HG03460 (cell line): ENCODE measurements around the gene PAOX.
"Not testable (repeated sequence)": the region's sequence is repeated elsewhere in the genome, so short reads cannot be mapped to it uniquely, and the experiment has no call there.

ENCODE experiments used
- ATAC-seq: cut with Tn5 transposase; IDR thresholded peaks from one replicate; pipeline ENCODE4 v1.9.1; 2021; ENCODE audit not compliant: unreplicated experiment

The PAOX gene

DNA sequence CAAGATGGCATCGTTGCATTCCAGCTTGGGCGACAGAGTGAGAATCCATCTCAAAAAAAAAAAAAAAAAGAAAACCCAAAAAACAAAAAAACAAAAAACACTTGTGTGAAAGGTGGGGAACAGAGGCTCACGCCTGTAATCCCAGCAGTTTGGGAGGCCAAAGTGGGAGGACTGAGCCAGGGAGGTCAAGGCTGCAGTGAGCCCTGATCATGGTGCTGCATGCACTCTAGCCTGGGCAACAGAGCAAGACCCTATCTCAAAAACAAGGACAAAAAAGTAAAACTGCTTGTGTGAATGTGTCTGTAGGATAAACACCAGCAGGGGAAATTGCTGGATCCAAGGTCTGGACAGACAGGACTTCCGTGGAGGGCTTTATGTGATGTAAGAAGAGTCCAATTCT lies 4.5 kb downstream of the PAOX start:
- ATAC-seq = no peak

DNA sequence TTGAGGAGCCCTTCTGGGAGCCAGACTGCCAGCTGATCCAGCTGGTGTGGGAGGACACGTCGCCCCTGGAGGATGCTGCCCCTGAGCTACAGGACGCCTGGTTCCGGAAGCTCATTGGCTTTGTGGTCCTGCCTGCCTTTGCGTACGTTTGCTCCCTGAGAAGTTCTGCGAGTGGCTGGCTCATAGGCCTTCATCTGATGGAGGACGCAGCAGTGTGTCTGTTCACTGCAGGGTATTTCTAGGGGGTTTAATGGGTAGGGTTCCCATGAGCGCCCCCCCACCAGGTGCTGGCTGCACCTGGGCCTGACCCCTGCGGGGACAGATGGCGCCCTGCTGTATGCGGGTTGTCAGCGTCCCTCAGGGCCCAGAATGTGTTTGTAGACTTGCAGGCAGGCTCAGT lies 5.0 kb downstream of the PAOX start:
- no peak for ATAC-seq

DNA sequence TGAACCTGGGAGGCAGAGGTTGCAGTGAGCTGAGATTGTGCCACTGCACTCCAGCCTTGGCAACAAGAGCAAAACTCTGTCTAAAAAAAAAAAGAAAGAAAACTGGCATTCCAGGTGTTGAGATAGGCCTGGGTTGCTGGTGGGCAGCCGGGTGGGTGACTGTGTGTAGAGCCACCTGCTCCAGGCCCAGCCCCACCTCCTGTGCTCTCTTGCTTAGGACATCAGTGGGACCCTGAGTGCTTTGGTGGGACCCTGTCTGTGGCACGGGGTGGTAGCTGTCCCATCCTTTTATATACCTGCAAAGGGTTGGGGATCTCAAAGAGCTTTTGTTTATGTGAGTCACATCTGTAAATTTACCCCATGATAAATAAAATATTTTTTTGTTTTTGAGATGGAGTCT lies 6.2 kb downstream of the PAOX start:
- no peak for ATAC-seq

DNA sequence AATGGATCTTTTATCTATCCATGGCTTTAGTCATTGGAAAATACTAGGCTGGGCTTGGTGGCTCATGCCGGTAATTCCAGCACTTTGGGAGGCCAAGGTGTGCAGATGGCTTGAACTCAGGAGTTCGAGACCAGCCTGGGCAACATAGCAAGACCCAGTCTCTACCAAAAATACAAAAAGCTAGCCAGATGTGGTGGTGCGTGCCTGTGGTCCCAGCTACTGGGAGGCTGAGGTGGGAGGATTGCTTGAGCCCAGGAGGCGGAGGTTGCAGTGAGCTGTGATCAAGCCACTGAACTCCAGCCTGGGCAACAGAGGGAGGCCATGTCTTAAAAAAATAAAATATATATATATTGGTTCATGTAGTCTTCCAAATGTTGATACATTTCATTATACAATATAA lies 7.9 kb downstream of the PAOX start:
- not testable (repeated sequence) for ATAC-seq

DNA sequence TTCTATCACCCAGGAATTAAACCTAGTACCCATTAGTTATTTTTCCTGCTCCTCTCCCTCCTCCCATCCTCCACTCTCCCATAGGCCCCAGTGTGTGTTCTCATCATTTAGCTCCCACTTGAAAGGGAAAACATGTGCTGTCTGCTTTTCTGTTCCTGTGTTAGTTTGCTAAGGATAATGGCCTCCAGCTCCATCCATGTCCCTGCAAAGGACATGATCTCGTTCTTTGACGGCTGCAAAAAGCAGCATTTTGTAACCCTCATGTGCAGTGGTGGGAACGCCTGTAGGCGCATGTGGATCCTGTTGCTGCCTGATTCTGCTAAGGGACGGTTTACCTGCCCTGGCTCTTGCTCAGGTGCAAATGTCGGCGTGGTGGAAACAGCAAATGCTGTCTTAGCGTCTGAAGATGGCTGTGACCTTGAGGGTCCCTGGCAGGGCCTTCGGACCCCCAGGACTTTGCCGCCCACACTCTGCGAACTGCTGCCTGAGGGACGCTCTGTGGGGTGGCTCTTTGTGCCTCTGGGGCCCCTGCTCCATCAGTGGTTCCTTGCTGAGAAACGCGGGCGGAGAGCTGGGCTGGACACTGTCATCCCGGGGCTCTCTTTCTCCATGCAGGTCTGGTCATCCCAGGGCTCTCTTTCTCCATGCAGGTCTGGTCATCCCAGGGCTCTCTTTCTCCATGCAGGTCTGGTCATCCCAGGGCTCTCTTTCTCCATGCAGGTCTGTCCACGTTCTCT lies 9.3 kb downstream of the PAOX start:
- no peak for ATAC-seq

DNA sequence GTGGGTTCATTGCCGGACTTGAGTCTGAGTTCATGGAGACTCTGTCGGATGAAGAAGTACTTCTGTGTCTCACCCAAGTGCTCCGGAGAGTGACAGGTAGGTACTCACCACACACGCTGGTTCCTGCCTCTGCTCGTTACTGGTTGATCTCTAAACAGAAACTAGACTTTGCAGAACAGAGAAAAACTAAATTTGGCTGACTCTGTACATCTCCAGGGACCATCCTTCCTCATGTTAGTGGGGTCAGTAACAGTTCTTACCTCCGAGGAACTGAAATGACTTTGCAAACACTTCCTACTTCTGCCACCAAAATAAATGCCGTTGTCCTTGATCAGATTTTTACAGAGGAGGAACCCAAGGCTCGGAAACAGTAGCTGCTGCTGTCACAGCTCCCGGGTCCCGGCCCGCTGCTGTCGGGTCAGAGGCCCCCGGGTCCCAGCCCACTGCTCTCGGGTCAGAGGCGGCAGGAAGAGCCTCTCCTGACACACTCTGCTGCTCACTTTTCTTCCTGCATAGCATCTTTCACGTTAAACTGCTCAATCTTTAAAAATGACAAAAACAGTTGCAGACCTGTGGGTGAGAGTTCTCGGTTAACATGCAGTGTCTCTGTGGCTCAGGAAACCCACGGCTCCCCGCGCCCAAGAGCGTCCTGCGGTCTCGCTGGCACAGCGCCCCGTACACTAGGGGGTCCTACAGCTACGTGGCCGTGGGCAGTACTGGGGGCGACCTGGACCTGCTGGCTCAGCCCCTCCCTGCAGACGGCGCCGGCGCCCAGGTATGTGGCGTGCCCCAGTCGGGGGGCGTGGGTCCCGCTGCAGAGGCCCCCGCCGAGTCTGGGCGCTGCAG lies 10.1 kb downstream of the PAOX start:
- peak; percentile 74 for ATAC-seq

DNA sequence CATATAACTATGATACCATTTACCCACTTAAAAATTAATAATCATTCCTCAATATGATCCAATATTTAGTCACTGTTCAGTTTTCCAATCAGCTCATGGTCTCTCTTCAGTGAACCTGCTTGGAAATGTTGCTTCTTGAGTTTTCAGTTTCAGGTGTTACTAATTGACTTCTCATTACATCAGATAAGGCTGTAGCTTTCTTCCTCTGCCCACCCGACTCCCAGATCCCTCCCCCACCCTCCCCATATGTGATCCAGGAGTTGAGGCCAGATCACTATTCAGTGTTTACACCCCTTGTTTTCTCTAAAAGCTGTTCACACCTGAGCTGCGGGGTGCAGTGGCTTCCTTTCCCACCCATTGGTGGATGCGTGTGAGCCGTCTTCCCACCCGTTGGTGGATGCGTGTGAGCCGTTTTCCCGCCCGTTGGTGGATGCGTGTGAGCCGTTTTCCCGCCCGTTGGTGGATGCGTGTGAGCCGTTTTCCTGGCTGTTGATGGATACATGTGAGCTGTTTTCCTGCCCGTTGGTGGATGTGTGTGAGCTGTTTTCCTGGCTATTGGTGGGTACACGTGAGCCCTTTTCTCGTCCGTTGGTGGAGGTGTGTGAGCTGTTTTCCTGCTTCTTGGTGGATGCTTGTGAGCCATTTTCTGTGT lies 11.7 kb downstream of the PAOX start:
- ATAC-seq = no peak

DNA sequence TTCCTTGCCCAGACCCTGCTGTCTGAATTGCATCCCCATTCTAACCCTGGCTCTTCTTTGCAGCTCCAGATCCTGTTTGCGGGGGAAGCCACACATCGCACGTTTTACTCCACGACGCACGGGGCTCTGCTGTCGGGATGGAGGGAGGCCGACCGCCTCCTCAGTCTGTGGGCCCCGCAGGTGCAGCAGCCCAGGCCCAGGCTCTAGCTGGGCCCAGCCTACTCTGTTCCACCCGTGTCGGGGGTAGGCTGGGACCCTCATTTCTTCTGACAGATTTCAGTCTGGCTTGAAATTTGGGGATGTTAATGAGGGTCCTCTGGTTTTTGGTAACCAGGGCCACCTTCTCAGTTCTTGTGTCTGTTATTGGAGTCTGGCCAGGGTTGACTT lies 12.2 kb downstream of the PAOX start:
- no peak for ATAC-seq

DNA sequence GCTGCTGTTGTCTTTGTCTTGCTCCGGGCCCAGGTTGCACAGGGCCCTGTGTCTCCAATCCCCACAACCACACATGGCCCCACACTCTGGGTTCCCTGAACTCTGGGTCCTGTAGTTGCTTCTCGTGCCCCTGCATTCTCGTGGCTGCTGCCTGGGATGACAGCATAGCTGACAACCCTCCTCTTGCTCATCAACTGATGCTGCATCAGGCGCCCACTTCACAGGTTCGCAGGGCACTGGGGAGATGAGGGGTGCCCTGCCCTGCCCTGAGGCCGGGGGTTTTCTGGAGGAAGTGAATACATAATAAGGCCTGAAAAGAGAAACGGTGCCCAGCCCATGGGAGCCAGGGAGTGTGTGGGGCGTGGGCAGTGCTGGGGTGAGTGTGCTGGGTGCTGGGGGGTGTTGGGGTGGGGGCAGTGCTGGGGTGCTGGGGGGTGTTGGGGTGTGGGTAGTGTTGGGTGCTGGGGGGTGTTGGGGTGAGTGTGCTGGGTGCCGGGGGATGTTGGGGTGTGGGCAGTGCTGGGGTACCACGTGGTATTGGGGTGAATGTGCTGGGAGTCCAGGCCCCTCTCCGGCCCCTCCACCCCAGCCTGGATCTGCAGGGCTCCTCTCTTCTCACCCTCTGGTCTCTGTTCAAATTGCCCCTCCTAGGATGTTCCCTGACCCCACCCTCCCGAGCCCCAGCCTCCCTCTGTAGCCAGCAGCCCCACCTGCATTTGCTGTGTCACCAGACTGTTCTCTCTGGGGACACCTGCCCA lies 12.9 kb downstream of the PAOX start:
- ATAC-seq = no peak

DNA sequence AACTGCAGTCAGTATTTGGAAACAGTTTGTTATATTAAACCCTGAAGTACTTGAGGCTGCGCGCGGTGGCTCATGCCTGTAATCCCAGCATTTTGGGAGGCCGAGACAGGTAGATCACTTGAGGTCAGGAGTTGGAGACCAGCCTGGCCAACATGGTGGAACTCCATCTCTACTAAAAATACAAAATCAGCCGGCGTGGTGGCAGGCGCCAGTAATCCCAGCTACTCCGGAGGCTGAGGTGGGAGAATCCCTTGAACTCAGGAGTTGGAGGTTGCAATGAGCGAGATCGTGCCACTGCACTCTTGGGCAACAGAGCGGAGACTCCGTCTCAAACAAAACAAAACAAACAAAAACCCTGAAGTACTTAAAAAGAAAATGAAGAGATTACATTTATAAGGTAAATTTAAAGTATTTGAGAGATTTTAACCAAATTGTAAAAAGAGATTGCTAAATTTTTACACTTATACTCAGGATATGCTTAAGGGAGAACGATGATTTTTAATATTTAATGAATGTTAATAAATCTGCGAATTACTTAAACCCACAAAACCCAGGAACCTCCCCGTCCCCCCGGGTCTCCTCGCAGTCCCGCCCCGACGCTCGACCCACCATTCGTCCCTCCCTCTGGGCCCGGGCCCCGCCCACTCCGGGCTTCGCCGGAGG lies 14.5 kb downstream of the PAOX start:
- no peak for ATAC-seq

DNA sequence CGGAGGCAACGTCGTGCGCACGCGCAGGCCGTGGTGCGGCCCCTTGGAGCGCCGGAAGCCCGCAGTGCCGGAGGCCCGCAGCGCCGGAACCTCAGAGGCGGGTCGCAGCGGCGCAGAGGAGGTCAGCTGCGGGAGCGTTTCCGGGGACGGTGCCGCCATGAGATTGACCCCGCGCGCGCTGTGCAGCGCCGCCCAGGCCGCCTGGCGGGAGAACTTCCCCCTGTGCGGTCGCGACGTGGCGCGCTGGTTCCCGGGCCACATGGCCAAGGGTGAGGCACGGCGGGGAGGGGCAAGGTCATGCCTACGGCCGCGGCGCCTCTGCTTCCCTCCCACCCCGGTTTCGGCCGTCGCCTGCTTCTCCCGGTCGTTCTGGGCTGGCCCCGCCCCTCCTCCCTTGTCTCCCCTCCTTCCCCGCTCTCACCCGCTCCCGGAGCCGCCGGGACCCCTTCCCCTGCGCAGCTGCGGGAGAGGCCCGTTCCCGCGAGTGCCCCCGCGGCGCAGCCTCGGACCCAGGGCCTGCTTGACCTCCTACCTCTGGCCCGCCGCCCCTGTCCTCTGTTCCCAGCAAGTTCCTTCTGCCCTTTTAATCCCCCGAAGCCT lies 15.1 kb downstream of the PAOX start, which contains the start of gene MTG1:
Gene MTG1 (plus strand): TSS at position 94 of the 600 bp plus-strand sequence. CDS start 64 bp downstream, at position 158.
- ATAC-seq = peak; percentile 55

DNA sequence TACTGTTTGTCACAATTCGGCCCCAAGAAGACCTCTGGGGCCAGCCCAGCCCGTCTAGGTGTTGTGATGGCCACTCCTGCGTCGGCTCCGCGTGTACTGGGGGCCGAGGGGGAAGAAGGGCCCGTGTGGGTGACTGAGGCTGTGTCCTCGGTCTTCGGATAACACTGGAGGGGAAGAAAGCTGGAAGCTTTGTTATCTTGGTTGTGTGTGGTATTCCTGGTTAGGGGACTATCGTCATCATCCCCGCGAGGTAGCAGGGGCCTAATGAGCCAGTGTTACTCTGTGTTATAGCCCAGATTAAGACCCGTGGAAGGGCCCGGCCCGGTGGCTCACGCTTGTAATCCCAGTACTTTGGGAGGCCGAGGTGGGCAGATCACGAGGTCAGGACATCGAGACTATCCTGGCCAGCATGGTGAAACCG lies 15.7 kb downstream of the PAOX start:
- ATAC-seq = no peak

DNA sequence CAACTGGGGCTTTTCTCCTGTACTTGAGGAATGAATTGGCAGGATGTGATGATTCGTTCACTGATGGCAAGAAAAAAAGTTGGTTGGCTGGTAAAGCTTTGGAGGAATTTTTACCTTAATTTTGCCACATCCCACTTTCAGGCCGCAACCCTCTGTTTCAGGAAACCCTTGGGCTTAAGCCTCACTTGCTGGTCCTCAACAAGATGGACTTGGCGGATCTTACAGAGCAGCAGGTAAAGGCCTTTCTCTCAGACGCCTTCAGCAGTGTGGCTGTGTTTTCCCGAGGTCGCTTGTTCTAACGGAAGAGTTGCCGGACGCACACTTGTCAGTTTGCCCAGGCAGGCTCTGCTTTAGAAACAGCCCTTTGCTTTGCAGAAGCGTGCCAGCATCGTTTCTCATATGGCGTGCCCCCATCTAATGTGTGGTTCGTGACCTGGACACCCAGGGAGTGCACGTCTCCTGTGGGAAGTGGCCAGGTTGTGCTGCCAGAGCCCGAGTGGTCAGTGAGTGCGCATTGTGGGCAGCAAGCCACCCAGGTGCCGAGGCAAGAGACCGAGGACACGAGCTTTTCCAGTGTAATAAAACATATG lies 17.1 kb downstream of the PAOX start:
- ATAC-seq = no peak

DNA sequence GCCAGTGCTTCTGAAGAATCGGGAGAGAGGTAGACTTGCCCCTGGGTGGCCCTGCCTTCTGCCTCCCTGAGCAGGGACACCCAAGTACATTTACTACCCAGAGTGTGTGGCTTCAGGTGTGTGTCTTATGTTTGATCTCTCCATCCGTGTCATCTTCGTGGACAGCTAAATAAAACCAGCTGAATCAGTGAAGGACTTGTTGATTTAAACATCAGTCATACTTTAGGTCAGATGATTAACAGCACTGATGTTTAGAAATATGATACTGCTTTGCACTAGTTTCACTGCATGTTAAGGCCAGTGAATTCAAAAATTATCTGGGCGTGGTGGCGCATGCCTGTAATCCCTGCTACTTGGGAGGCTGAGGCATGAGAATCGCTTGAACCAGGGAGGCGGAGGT lies 18.9 kb downstream of the PAOX start:
- ATAC-seq = no peak

DNA sequence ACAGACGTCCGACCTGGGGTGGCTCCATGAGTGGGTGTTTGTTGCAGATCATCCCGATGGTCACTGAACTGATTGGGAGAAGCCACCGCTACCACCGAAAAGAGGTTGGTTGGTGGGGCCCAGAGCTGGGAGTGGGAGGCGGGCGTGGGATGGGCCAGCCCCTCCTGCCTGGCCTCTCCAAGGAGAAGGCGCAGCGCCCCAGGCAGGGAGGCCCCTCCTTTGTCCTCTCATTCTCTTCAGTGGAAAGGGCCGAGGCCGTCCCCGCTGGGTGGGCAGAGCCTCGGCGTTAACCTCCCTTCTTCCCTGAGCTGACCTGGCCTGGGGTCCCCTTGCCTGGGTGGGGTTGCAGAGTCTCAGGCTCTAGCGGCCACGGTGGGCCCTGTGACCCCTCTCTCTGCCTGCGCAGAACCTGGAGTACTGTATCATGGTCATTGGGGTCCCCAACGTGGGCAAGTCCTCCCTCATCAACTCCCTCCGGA lies 20.1 kb downstream of the PAOX start:
- ATAC-seq = no peak

DNA sequence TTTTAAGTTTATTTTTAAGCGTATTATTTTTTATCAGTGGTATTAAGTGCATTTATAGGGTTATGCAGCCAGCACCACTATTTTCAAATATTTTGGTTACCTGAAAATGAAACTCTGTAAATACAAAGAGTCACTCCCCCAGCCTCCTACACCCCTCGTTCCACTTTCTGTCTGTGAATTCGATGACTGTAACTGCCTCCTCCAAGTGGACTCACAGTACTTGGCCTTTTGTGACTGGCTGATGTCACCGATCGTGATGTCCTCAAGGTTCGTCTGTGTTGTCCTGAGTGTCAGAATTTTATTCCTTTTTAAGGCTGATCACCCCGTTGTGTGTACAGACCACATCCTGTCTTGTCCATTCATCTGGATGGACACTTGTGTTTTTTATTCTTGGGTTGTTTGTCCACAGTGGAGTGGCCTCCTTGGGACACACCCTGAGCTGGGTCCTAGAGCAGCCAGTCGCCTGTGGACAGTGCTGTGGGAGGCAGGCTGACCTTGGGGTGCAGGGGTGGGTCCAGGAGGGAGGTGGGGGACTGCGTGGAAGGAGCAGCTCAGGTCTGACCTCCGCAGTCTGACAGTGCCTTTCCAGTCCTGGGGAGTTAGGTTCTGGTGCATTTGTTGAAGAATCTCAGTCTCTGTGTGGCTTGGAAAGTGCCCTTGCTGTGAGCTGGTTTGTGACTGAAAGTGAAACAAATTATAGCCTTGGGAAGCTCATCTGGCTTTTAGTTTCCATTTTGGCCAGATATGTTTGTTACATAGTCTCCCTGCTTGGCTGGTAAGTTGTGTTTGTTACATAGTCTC lies 21.8 kb downstream of the PAOX start:
- peak; percentile 72 for ATAC-seq

DNA sequence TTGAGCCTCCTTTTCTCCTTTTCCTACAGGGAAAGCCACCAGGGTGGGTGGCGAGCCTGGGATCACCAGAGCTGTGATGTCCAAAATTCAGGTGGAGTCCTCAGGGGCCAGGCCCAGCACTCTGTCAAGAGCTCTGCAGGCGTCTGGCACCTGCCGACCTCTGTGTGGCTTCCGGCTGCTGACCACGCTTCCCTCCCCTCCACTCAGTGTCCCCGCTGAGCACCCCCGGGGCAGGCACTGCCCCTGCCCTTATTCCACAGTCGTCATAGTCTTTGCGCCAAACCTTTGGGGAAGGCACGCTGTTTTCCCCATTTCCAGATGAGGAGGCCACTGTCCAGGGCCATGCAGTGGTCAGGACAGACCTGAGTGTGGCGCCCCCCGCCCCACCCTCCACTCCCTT lies 22.4 kb downstream of the PAOX start:
- no peak for ATAC-seq

DNA sequence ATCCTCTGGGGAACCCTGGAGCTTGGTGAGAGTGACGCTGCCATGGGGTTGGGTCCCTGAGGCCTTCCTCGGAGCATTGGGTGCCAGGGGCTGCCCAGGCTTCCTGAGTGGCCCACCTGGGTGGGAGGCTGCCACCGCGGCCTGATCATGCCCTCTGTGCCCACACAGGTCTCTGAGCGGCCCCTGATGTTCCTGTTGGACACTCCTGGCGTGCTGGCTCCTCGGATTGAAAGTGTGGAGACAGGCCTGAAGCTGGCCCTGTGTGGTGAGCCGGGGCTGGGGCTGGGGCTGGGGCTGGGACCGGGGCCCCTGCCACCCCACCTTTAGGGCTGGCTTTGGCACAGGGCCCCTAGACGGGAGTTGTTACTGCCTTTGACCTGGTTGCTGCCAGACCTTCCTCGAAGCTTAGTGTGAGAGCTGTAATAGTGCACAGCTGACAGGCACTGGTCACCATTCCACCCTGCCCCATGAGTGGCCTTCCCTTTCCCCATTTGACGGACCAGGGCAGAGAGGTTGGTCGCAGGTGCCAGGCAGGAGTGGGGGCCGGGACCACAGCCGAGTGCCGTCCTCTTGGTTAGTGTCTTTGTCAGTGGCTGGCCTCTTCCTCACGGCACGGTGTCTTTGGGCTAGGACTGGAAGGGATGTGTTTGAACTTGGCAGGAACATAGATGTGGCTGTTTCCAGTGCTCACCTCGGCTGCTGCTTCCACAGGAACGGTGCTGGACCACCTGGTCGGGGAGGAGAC lies 23.1 kb downstream of the PAOX start:
- no peak for ATAC-seq
